SK-N-SH (cell line): Measurements from ENCODE around the gene SYNGR2. TPM values are rescaled to one million over a fixed set of nuclear protein-coding genes. Genes with fewer than 3 reads are reported as not detected.

Experiments
- CTCF ChIA-PET: fragments of 300-600, 350-600 bp; formaldehyde crosslinking; extraction: SDS; loops from one replicate; lab custom pipeline; 2021; lab: Yijun Ruan, JAX
- POLR2A ChIA-PET: fragments of 350-600 bp; sonication (Branson Sonifier 250); formaldehyde crosslinking; extraction: SDS; loops from one replicate; lab custom pipeline; 2020; ENCODE audit warnings: antibody characterized with exemption, inconsistent platforms; lab: Yijun Ruan, JAX
- DNase-seq: peaks from one replicate; pipeline ENCODE4 v3.0.0; 2012
- H2AFZ ChIP-seq: fragments of 200-600 bp; sonication (generic); 2 replicates; pipeline ENCODE4 v1.8.1; 2016; ENCODE audit warnings: antibody characterized with exemption, mild to moderate bottlenecking, low read depth
- H3F3A ChIP-seq: fragments of 200-600 bp; sonication (generic); replicated peaks from 2 replicates; pipeline ENCODE3; 2016; ENCODE audit warnings: antibody characterized with exemption, mild to moderate bottlenecking; ENCODE audit not compliant: insufficient read depth
- H3K27ac ChIP-seq, 2 experiments: fragments of 200-500 bp in 1 of 2; fragments of 200-600 bp in 1 of 2; sonication (Bioruptor generic) in 1 of 2; sonication (generic), shearing (Covaris generic) in 1 of 2; 2 replicates each; pipeline versions ENCODE4 v1.5.1 to v1.6.1; 2014 to 2016; ENCODE audit warnings: low read depth in 2 of 2, inconsistent platforms in 1 of 2, low read length in 1 of 2, mild to moderate bottlenecking in 1 of 2, mixed read lengths in 1 of 2
- H3K27me3 ChIP-seq: fragments of 200-600 bp; sonication (generic), shearing (Covaris generic); 2 replicates; pipeline ENCODE4 v1.6.1; 2016; ENCODE audit warnings: mixed run types; ENCODE audit not compliant: insufficient read depth
- H3K36me3 ChIP-seq, 2 experiments: fragments of 200-500 bp in 1 of 2; fragments of 200-600 bp in 1 of 2; sonication (Bioruptor generic) in 1 of 2; sonication (generic) in 1 of 2; replicated peaks in 1 of 2; 2 replicates each; pipeline versions ENCODE3 to v1.5.1; 2014 to 2016; ENCODE audit warnings: low read length in 1 of 2, mild to moderate bottlenecking in 1 of 2; ENCODE audit not compliant: insufficient read depth in 2 of 2, control insufficient read depth in 1 of 2
- H3K4me1 ChIP-seq, 2 experiments: fragments of 200-500 bp in 1 of 2; fragments of 200-600 bp in 1 of 2; sonication (Bioruptor generic) in 1 of 2; sonication (generic), shearing (Covaris generic) in 1 of 2; 2 replicates each; pipeline versions ENCODE4 v1.5.1 to v1.6.1; 2014 to 2016; ENCODE audit warnings: low read depth in 1 of 2, low read length in 1 of 2, mixed run types in 1 of 2; ENCODE audit not compliant: insufficient read depth in 2 of 2, control insufficient read depth in 1 of 2
- H3K4me2 ChIP-seq: fragments of 200-600 bp; sonication (generic), shearing (Covaris generic); 2 replicates; pipeline ENCODE4 v1.6.1; 2017; ENCODE audit warnings: mixed run types
- H3K4me3 ChIP-seq, 2 experiments: fragments of 200-500 bp in 1 of 2; fragments of 200-600 bp in 1 of 2; sonication (Bioruptor generic) in 1 of 2; sonication (generic), shearing (Covaris generic) in 1 of 2; 2 replicates each; pipeline versions ENCODE4 v1.5.1 to v1.8.1; 2014 to 2016; ENCODE audit warnings: low read depth in 2 of 2, inconsistent platforms in 1 of 2, low read length in 1 of 2, mild to moderate bottlenecking in 1 of 2, mixed read lengths in 1 of 2, moderate library complexity in 1 of 2
- H3K79me2 ChIP-seq: fragments of 200-600 bp; sonication (generic); 2 replicates; pipeline ENCODE4 v1.8.1; 2017; ENCODE audit warnings: mild to moderate bottlenecking; ENCODE audit not compliant: insufficient read depth
- H3K9ac ChIP-seq: fragments of 200-600 bp; sonication (generic); 2 replicates; pipeline ENCODE4 v1.6.1; 2017; ENCODE audit warnings: mixed run types
- H3K9me2 ChIP-seq: fragments of 200-600 bp; sonication (generic); 2 replicates; pipeline ENCODE4 v1.6.1; 2017; ENCODE audit warnings: mixed run types
- H3K9me3 ChIP-seq: fragments of 200-600 bp; sonication (generic); 2 replicates; pipeline ENCODE4 v1.6.1; 2017; ENCODE audit warnings: mixed run types, mild to moderate bottlenecking, moderate library complexity
- H4K20me1 ChIP-seq: fragments of 200-600 bp; sonication (generic); 2 replicates; pipeline ENCODE4 v1.6.1; 2017; ENCODE audit warnings: mild to moderate bottlenecking, mixed run types; ENCODE audit not compliant: insufficient read depth
- CHD2 ChIP-seq: fragments of 150-350 bp; IDR thresholded peaks from 2 replicates; pipeline ENCODE4 v1.6.1; 2018; ENCODE audit warnings: low read length; ENCODE audit not compliant: partially characterized antibody
- MEF2A ChIP-seq: IDR thresholded peaks from 2 replicates; pipeline ENCODE4 v1.4.0; 2012; ENCODE audit warnings: low read depth, borderline replicate concordance
- NRF1 ChIP-seq: IDR thresholded peaks from 2 replicates; pipeline ENCODE4 v1.6.1; 2012; ENCODE audit warnings: low read depth, mild to moderate bottlenecking, low read length
- PBX3 ChIP-seq: IDR thresholded peaks from 2 replicates; pipeline ENCODE4; 2012
- RCOR1 ChIP-seq: fragments of 150-350 bp; IDR thresholded peaks from 2 replicates; pipeline ENCODE4 v1.6.1; 2017; ENCODE audit warnings: antibody characterized with exemption, low read length
- TCF12 ChIP-seq: IDR thresholded peaks from 2 replicates; pipeline ENCODE4 v1.4.0; 2012
- WGBS: methylation state at CpG from one replicate; pipeline ENCODE4 v1.1.6; 2017; ENCODE audit warnings: low lambda C conversion rate; 5-methylcytosine and 5-hydroxymethylcytosine counted together
- polyA plus RNA-seq, 3 experiments: library from polyadenylated mRNA; depleted of rRNA; stranded (reverse); fragments of >200 nt; gene quantifications; 2 replicates each; pipeline ENCODE4 v1.2.3, GENCODE V29; 2012
- TF ChIP-seq, protein P1 (sequence below): IDR thresholded peaks from 2 replicates; pipeline ENCODE4 v1.6.1; 2012; ENCODE audit warnings: mild to moderate bottlenecking, low read depth, low read length, moderate library complexity
- TF ChIP-seq, protein P2 (sequence below): fragments of 150-350 bp; IDR thresholded peaks from 2 replicates; pipeline ENCODE4 v1.6.1; 2016; ENCODE audit warnings: mild to moderate bottlenecking, low read depth, low read length

The SYNGR2 gene
- polyA plus RNA-seq, 1 of the 3 experiments (the other 2 are of a cell fraction): 181 TPM

DNA sequence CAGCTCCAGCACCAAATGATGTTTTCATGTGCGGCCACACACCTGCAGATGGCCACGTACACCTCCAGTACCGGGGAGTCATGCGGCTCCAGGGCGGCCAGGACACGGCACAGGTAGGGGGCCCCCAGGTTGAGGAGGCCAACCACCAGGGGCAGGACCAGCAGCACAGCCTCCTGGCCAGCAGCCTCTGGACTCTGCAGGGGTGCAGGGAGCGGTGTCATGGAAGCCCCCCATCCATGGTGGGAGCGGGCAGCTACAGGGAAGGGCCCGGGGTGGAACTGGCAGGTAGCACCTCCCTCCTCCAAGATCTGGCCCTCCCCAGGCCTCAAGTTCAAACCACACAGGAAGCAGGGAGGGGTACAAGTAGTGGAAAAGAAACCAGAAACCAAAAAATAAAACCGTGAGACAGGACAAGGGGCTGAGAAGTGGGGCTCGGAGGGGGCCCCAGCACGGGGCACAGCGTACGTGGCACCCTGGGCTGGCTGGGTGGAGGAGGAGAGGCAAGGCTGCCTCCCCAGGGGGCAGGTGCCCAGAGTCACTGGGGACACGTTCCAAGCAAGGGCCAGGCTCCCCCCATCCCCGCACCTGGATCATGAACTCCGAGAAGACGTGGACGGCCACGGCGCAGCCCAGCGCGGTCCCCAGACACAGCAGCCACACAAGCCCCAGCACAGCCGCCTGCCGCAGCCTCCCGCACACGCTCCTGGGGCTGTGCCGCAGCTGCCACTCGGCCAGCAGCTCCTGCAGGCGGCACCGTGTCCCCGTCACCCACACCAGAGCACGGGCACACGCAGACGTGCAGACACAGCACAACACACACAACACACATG is 47.2 kb upstream of the SYNGR2 start:
- Histone ChIP-seq H3K9me2 (no peaks in the 10 kb centered on the region), H3K9ac (no peak overlapping the region)
- 92% methylated on average over 32 of the region's 35 CpGs for WGBS
- TF ChIP-seq CHD2 (no peak), RCOR1 (no peak), PBX3 (no peak), NRF1 (no peak), TCF12 (no peak)
- TF ChIP-seq, protein P1, sequence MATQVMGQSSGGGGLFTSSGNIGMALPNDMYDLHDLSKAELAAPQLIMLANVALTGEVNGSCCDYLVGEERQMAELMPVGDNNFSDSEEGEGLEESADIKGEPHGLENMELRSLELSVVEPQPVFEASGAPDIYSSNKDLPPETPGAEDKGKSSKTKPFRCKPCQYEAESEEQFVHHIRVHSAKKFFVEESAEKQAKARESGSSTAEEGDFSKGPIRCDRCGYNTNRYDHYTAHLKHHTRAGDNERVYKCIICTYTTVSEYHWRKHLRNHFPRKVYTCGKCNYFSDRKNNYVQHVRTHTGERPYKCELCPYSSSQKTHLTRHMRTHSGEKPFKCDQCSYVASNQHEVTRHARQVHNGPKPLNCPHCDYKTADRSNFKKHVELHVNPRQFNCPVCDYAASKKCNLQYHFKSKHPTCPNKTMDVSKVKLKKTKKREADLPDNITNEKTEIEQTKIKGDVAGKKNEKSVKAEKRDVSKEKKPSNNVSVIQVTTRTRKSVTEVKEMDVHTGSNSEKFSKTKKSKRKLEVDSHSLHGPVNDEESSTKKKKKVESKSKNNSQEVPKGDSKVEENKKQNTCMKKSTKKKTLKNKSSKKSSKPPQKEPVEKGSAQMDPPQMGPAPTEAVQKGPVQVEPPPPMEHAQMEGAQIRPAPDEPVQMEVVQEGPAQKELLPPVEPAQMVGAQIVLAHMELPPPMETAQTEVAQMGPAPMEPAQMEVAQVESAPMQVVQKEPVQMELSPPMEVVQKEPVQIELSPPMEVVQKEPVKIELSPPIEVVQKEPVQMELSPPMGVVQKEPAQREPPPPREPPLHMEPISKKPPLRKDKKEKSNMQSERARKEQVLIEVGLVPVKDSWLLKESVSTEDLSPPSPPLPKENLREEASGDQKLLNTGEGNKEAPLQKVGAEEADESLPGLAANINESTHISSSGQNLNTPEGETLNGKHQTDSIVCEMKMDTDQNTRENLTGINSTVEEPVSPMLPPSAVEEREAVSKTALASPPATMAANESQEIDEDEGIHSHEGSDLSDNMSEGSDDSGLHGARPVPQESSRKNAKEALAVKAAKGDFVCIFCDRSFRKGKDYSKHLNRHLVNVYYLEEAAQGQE: no peak
- TF ChIP-seq, all 33 proteins: peak for 0
- no peak overlapping the region for H3K27ac ChIP-seq
- CTCF ChIA-PET: interaction anchor here (0.5 to 10.9 kb wide), 7 partner anchors 9 to 301 kb away, joined by 3 to 131 read pairs (median 4); no protein-coding TSS in a partner anchor
- no peaks in the 10 kb centered on the region for H3K9me3 ChIP-seq
- no peaks in the 10 kb centered on the region for H3K36me3 ChIP-seq
- no peaks in the 10 kb centered on the region for H3K79me2 ChIP-seq
- H3K4me2 ChIP-seq: no peak overlapping the region
- no peaks in the 10 kb centered on the region for H3F3A ChIP-seq
- peaks cover 0 to 23% of the 10 kb centered on the region in 2 experiments; a peak in 1 of 4 replicates for H3K4me1 ChIP-seq
- H3K4me3 ChIP-seq: no peak overlapping the region
- POLR2A ChIA-PET: no interaction called here
- no peak for DNase-seq
- H3K27me3 ChIP-seq: no peaks in the 10 kb centered on the region
- no peak overlapping the region for H2AFZ ChIP-seq
- H4K20me1 ChIP-seq: no peaks in the 10 kb centered on the region

GRCh38 chr17:78121801-78122215 is 46.6 kb upstream of the SYNGR2 start:
- H3K9me3 ChIP-seq: no peaks in the 10 kb centered on the region
- no peaks in the 10 kb centered on the region for H3K27me3 ChIP-seq
- no peak overlapping the region for H3K4me3 ChIP-seq
- H3F3A ChIP-seq: no peaks in the 10 kb centered on the region
- ChIA-PET CTCF (interaction anchor here (0.9 to 5.9 kb wide), 6 partner anchors 9 to 300 kb away, joined by 3 to 42 read pairs (median 6); no protein-coding TSS in a partner anchor), POLR2A (no interaction called here)
- no peaks in the 10 kb centered on the region for H3K36me3 ChIP-seq
- no peaks in the 10 kb centered on the region for H3K9me2 ChIP-seq
- TF ChIP-seq MEF2A: no peak
- TF ChIP-seq, protein P2, sequence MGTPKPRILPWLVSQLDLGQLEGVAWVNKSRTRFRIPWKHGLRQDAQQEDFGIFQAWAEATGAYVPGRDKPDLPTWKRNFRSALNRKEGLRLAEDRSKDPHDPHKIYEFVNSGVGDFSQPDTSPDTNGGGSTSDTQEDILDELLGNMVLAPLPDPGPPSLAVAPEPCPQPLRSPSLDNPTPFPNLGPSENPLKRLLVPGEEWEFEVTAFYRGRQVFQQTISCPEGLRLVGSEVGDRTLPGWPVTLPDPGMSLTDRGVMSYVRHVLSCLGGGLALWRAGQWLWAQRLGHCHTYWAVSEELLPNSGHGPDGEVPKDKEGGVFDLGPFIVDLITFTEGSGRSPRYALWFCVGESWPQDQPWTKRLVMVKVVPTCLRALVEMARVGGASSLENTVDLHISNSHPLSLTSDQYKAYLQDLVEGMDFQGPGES: no peak
- no peak overlapping the region for H3K4me2 ChIP-seq
- no peaks in the 10 kb centered on the region for H4K20me1 ChIP-seq
- H3K79me2 ChIP-seq: no peaks in the 10 kb centered on the region
- no peak for DNase-seq
- H3K27ac ChIP-seq: no peak overlapping the region
- WGBS: 73% methylated on average over 7 of the region's 11 CpGs
- no peak overlapping the region for H3K9ac ChIP-seq
- peaks cover 0 to 29% of the 10 kb centered on the region in 2 experiments; a peak in 1 of 4 replicates for H3K4me1 ChIP-seq
- H2AFZ ChIP-seq: no peak overlapping the region
